IMR-90 (cell line): ENCODE data around the gene ATP2A3. TPM values are rescaled to one million over a fixed set of nuclear protein-coding genes. Genes with fewer than 3 reads are reported as not detected.

ENCODE experiments used
- ATAC-seq: fragments of 200-7000 bp; cut with Tn5 transposase; 2 replicates; pipeline ENCODE4 v1.9.1; 2020; ENCODE audit warnings: low read depth, mild to moderate bottlenecking, moderate library complexity
- BruUV-seq: library from RNA; stranded (reverse); fragments of 400-500 nt; replicated peaks from 2 replicates; lab custom pipeline; 2021; lab: Mats Ljungman, UMichigan
- CTCF ChIA-PET: fragments of 300-600 bp; formaldehyde crosslinking; extraction: SDS; loops from one replicate; lab custom pipeline; 2021; ENCODE audit warnings: antibody characterized with exemption; lab: Yijun Ruan, JAX
- POLR2A ChIA-PET: fragments of 300-600 bp; sonication (Branson Sonifier 250); formaldehyde crosslinking; loops from one replicate; lab custom pipeline; 2022; ENCODE audit warnings: antibody characterized with exemption; ENCODE audit not compliant: unreplicated experiment; lab: Charles Lee
- DNase-seq: peaks from one replicate; pipeline ENCODE4 v3.0.0; 2013
- H2AFZ ChIP-seq: replicated peaks from 2 replicates; pipeline ENCODE3; 2013; ENCODE audit warnings: low read length, mild to moderate bottlenecking; ENCODE audit not compliant: poor library complexity
- H2AK5ac ChIP-seq: 2 replicates; pipeline ENCODE4 v1.6.1; 2013; ENCODE audit warnings: low read depth, low read length, inconsistent platforms
- H2AK9ac ChIP-seq: replicated peaks from 2 replicates; pipeline ENCODE3; 2013; ENCODE audit warnings: mild to moderate bottlenecking, low read depth, low read length, moderate library complexity; ENCODE audit not compliant: poor library complexity
- H2BK120ac ChIP-seq: 2 replicates; pipeline ENCODE4 v1.6.1; 2013; ENCODE audit warnings: low read depth, low read length, inconsistent platforms
- H2BK15ac ChIP-seq: 3 replicates; pipeline ENCODE4 v1.6.1; 2013; ENCODE audit warnings: low read depth, low read length, inconsistent platforms
- H2BK20ac ChIP-seq: 2 replicates; pipeline ENCODE4 v1.6.1; 2013; ENCODE audit warnings: low read depth, mild to moderate bottlenecking, inconsistent platforms, low read length, moderate library complexity
- H2BK5ac ChIP-seq: 2 replicates; pipeline ENCODE4 v1.6.1; 2013; ENCODE audit warnings: mild to moderate bottlenecking, low read depth, low read length, inconsistent platforms; ENCODE audit not compliant: poor library complexity, severe bottlenecking
- H3K14ac ChIP-seq: replicated peaks from 2 replicates; pipeline ENCODE4 v1.6.1; 2013; ENCODE audit warnings: low read depth, low read length, inconsistent platforms
- H3K18ac ChIP-seq: 2 replicates; pipeline ENCODE4 v1.6.1; 2013; ENCODE audit warnings: low read depth, low read length, control low read depth
- H3K23ac ChIP-seq: 2 replicates; pipeline ENCODE4 v1.6.1; 2013; ENCODE audit warnings: low read depth, low read length, inconsistent platforms
- H3K27ac ChIP-seq: 2 replicates; pipeline ENCODE4 v1.5.1; 2013; ENCODE audit warnings: mild to moderate bottlenecking, control low read depth, low read length; ENCODE audit not compliant: insufficient read depth
- H3K27me3 ChIP-seq: 2 replicates; pipeline ENCODE4 v1.6.1; 2013; ENCODE audit warnings: low read length; ENCODE audit not compliant: control insufficient read depth, insufficient read depth
- H3K36me3 ChIP-seq: 2 replicates; pipeline ENCODE4 v1.6.1; 2013; ENCODE audit warnings: low read length, mixed read lengths; ENCODE audit not compliant: control insufficient read depth, insufficient read depth
- H3K4ac ChIP-seq: 2 replicates; pipeline ENCODE4 v1.6.1; 2013; ENCODE audit warnings: low read depth, low read length, inconsistent platforms
- H3K4me1 ChIP-seq: 2 replicates; pipeline ENCODE4 v1.6.1; 2013; ENCODE audit warnings: low read length, mixed read lengths; ENCODE audit not compliant: control insufficient read depth, insufficient read depth
- H3K4me2 ChIP-seq: 2 replicates; pipeline ENCODE4 v1.6.1; 2013; ENCODE audit warnings: low read depth, mild to moderate bottlenecking, control low read depth, low read length, moderate library complexity
- H3K4me3 ChIP-seq: 2 replicates; pipeline ENCODE4 v1.5.1; 2013; ENCODE audit warnings: low read depth, mild to moderate bottlenecking, control low read depth, low read length, moderate library complexity; ENCODE audit not compliant: insufficient read depth
- H3K56ac ChIP-seq: 2 replicates; pipeline ENCODE4 v1.6.1; 2013; ENCODE audit warnings: low read length, inconsistent platforms; ENCODE audit not compliant: insufficient read depth; ENCODE audit errors: extremely low read depth
- H3K79me1 ChIP-seq, 2 experiments: 2 replicates each; pipeline ENCODE4 v1.6.1; 2013; ENCODE audit warnings: low read length in 2 of 2, inconsistent platforms in 1 of 2, low read depth in 1 of 2
- H3K9ac ChIP-seq: 2 replicates; pipeline ENCODE4 v1.6.1; 2013; ENCODE audit warnings: low read depth, low read length, control low read depth
- H3K9me1 ChIP-seq: 2 replicates; pipeline ENCODE4 v1.6.1; 2013; ENCODE audit warnings: low read length, inconsistent platforms; ENCODE audit not compliant: insufficient read depth
- H3K9me3 ChIP-seq: 2 replicates; pipeline ENCODE4 v1.6.1; 2013; ENCODE audit warnings: low read length; ENCODE audit not compliant: control insufficient read depth, insufficient read depth
- H4K20me1 ChIP-seq: 2 replicates; pipeline ENCODE4 v1.6.1; 2013; ENCODE audit warnings: low read length, inconsistent platforms; ENCODE audit not compliant: insufficient read depth
- H4K5ac ChIP-seq: 2 replicates; pipeline ENCODE4 v1.6.1; 2013; ENCODE audit warnings: mild to moderate bottlenecking, low read depth, low read length, control low read depth
- H4K8ac ChIP-seq, 2 experiments: 2 replicates each; pipeline ENCODE4 v1.6.1; 2013; ENCODE audit warnings: low read depth in 2 of 2, low read length in 2 of 2, control low read depth in 1 of 2, inconsistent platforms in 1 of 2
- H4K91ac ChIP-seq: 2 replicates; pipeline ENCODE4 v1.6.1; 2013; ENCODE audit warnings: low read depth, low read length, inconsistent platforms; ENCODE audit not compliant: insufficient read depth
- CHD1 ChIP-seq: IDR thresholded peaks from 2 replicates; pipeline ENCODE4 v1.6.1; 2012; ENCODE audit warnings: low read depth, low read length, improper control_type of control experiment
- FOS ChIP-seq: fragments of 150-350 bp; IDR thresholded peaks from 2 replicates; pipeline ENCODE4 v1.6.1; 2016; ENCODE audit warnings: low read depth, low read length
- POLR2A ChIP-seq: IDR thresholded peaks from 2 replicates; pipeline ENCODE4 v1.6.1; 2012; ENCODE audit warnings: mild to moderate bottlenecking, low read depth, low read length
- WGBS, 2 experiments: methylation state at CpG; one replicate each; pipeline versions ENCODE4 v1.1.5 to v1.1.7; 2013; ENCODE audit warnings: missing lambda C conversion rate in 2 of 2; ENCODE audit not compliant: insufficient read length in 1 of 2; ENCODE audit errors: extremely low coverage in 2 of 2; 5-methylcytosine and 5-hydroxymethylcytosine counted together
- dilution Hi-C: fragments of 300-500 bp; cut with HindIII; formaldehyde crosslinking; loops from one replicate; pipeline ENCODE4 v1.14.3; 2018; ENCODE audit warnings: low sequenced_read_pairs; ENCODE audit not compliant: unreplicated experiment
- in situ Hi-C: fragments of 300-500 bp; cut with MboI; formaldehyde crosslinking; loops from 3 replicates; pipeline ENCODE4 v1.14.3; 2019; ENCODE audit warnings: low sequenced_read_pairs, inconsistent platforms, mixed read lengths
- intact Hi-C: fragments of 100-400 bp; cut with micrococcal nuclease; formaldehyde crosslinking; loops from 2 replicates; pipeline ENCODE4 v1.10.0; 2022
- polyA plus RNA-seq, 3 experiments: library from polyadenylated mRNA; depleted of rRNA; stranded (reverse); fragments of >200 nt; gene quantifications; 2 replicates each; pipeline ENCODE4 v1.2.3, GENCODE V29; 2012; ENCODE audit warnings: low replicate concordance in 1 of 3
- total RNA-seq: library from RNA; depleted of rRNA; stranded (reverse); fragments of >200 nt; gene quantifications from 2 replicates; pipeline ENCODE4 v1.2.3, GENCODE V29; 2012; rRNA removed
- TF ChIP-seq, protein P1 (sequence below): fragments of 150-350 bp; IDR thresholded peaks from 2 replicates; pipeline ENCODE4 v1.6.1; 2017; ENCODE audit warnings: mild to moderate bottlenecking, antibody characterized with exemption, low read length, low read depth
- TF ChIP-seq, protein P2 (sequence below): conservative IDR thresholded peaks from 2 replicates; pipeline ENCODE4 v1.5.1; 2012; ENCODE audit warnings: mild to moderate bottlenecking, low read depth, low read length, improper control_type of control experiment

The ATP2A3 gene
- total and polyA plus RNA-seq, 2 of the 4 experiments (the other 2 are of a cell fraction): 0.18 to 0.63 TPM

DNA sequence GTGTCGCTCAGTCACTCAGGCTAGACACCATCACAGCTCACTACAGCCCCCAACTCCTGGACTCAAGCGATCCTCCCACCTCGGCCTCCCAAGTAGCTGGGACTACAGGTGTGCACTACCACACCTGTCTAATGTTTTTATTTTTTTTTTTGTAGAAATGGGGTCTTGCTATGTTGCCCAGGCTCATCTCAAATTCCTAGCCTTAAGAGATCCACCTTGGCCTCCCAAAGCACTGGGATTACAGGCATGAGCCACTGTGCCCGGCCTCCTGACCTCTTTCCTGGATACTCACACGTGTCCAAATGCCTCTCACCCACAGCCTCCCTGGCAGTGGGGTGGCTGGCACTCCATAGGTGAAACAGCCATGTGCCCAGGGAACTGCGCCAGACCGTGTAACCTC lies 88.9 kb downstream of the ATP2A3 start:
- POLR2A ChIA-PET: no interaction called here
- no peak overlapping the region for H4K8ac ChIP-seq
- H4K5ac ChIP-seq: no peak overlapping the region
- no peak overlapping the region for H3K4me2 ChIP-seq
- H3K9me1 ChIP-seq: 0 out of 2 replicates have a peak, but pooled peaks cover 4% of the 10 kb centered on the region
- ATAC-seq (no peak), DNase-seq (no peak)
- no peak overlapping the region for H3K4me3 ChIP-seq
- H3K9me3 ChIP-seq: no peaks in the 10 kb centered on the region
- H3K56ac ChIP-seq: no peak overlapping the region
- 100% methylated on average over 2 of the region's 7 CpGs; no CpG with 5 or more reads in 1 of the 2 experiments for whole genome bisulfite sequencing, 2 experiments
- dilution Hi-C loops: no loop called here
- CTCF ChIA-PET: no interaction called here
- H4K91ac ChIP-seq: no peak overlapping the region
- no peak overlapping the region for H2BK120ac ChIP-seq
- no peaks in the 10 kb centered on the region for H3K27me3 ChIP-seq
- no peak overlapping the region for H3K9ac ChIP-seq
- no peak overlapping the region for H3K14ac ChIP-seq
- H2BK20ac ChIP-seq: no peak overlapping the region
- no peak overlapping the region for H3K18ac ChIP-seq
- H3K23ac ChIP-seq: no peak overlapping the region
- no peak overlapping the region for H2AFZ ChIP-seq
- peaks cover 5% of the 10 kb centered on the region; the same call in 1 of the 2 replicates for H3K4me1 ChIP-seq
- H3K27ac ChIP-seq: no peak overlapping the region
- H3K79me1 ChIP-seq: no peaks in the 10 kb centered on the region
- H4K20me1 ChIP-seq: no peaks in the 10 kb centered on the region
- BruUV-seq: no TSS peak
- no peak overlapping the region for H3K4ac ChIP-seq
- no peak overlapping the region for H2BK15ac ChIP-seq
- no peak overlapping the region for H2AK5ac ChIP-seq
- H2BK5ac ChIP-seq: no peak overlapping the region
- no peak overlapping the region for H2AK9ac ChIP-seq
- intact Hi-C loops: no loop called here
- in situ Hi-C loops: no loop called here
- TF ChIP-seq, protein P1, sequence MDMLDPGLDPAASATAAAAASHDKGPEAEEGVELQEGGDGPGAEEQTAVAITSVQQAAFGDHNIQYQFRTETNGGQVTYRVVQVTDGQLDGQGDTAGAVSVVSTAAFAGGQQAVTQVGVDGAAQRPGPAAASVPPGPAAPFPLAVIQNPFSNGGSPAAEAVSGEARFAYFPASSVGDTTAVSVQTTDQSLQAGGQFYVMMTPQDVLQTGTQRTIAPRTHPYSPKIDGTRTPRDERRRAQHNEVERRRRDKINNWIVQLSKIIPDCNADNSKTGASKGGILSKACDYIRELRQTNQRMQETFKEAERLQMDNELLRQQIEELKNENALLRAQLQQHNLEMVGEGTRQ: no peak
- no peak for TF ChIP-seq CHD1
- no peak for TF ChIP-seq POLR2A
- TF ChIP-seq, protein P2, sequence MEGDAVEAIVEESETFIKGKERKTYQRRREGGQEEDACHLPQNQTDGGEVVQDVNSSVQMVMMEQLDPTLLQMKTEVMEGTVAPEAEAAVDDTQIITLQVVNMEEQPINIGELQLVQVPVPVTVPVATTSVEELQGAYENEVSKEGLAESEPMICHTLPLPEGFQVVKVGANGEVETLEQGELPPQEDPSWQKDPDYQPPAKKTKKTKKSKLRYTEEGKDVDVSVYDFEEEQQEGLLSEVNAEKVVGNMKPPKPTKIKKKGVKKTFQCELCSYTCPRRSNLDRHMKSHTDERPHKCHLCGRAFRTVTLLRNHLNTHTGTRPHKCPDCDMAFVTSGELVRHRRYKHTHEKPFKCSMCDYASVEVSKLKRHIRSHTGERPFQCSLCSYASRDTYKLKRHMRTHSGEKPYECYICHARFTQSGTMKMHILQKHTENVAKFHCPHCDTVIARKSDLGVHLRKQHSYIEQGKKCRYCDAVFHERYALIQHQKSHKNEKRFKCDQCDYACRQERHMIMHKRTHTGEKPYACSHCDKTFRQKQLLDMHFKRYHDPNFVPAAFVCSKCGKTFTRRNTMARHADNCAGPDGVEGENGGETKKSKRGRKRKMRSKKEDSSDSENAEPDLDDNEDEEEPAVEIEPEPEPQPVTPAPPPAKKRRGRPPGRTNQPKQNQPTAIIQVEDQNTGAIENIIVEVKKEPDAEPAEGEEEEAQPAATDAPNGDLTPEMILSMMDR: no peak
- TF ChIP-seq FOS: no peak
- peaks cover 28% of the 10 kb centered on the region for H3K36me3 ChIP-seq

Other genes with a start within 250 kb of the ATP2A3 start
- 3.9 and 4.3 TPM in 2 replicates for gene HASPIN, start 240.5 kb downstream of the ATP2A3 start, total RNA-seq
- gene HASPIN, start 240.5 kb downstream of the ATP2A3 start, polyA plus RNA-seq (2012; rRNA removed): 1.9 and 2.2 TPM in 2 replicates
- 47.8 and 54.1 TPM in 2 replicates for gene ITGAE, start 163.2 kb downstream of the ATP2A3 start, total RNA-seq
- gene ITGAE, start 163.2 kb downstream of the ATP2A3 start, polyA plus RNA-seq (2012; rRNA removed): 57.8 and 60.8 TPM in 2 replicates
- 10.8 and 15.6 TPM in 2 replicates for gene NCBP3, start 118.2 kb downstream of the ATP2A3 start, total RNA-seq
- 13.5 and 21.0 TPM in 2 replicates for gene NCBP3, start 118.2 kb downstream of the ATP2A3 start, polyA plus RNA-seq (2012; rRNA removed)
- 4.1 and 4.2 TPM in 2 replicates for gene CAMKK1, start 71.4 kb downstream of the ATP2A3 start, total RNA-seq
- gene CAMKK1, start 71.4 kb downstream of the ATP2A3 start, polyA plus RNA-seq (2012; rRNA removed): 7.7 and 8.2 TPM in 2 replicates
- gene P2RX1, start 48.0 kb downstream of the ATP2A3 start, total RNA-seq: not detected in 2 replicates
- not detected in 2 replicates for gene P2RX1, start 48.0 kb downstream of the ATP2A3 start, polyA plus RNA-seq (2012; rRNA removed)
- gene ZZEF1, start 178.6 kb upstream of the ATP2A3 start, total RNA-seq: 32.2 and 34.4 TPM in 2 replicates
- gene ZZEF1, start 178.6 kb upstream of the ATP2A3 start, polyA plus RNA-seq (2012; rRNA removed): 11.4 and 13.3 TPM in 2 replicates
- 14.7 and 15.2 TPM in 2 replicates for gene CYB5D2, start 178.8 kb upstream of the ATP2A3 start, total RNA-seq
- gene CYB5D2, start 178.8 kb upstream of the ATP2A3 start, polyA plus RNA-seq (2012; rRNA removed): 22.2 and 23.6 TPM in 2 replicates